Smooth muscle cell (in vitro differentiated cells): ENCODE data around the gene KLHL2. TPM values are rescaled to one million over a fixed set of nuclear protein-coding genes. Genes with fewer than 3 reads are reported as not detected.

ENCODE experiments used
- DNase-seq: peaks from one replicate; lab custom pipeline; 2025; ENCODE audit not compliant: unreplicated experiment; lab: John Stamatoyannopoulos, UW
- H2AFZ ChIP-seq: fragments of 200-600 bp; sonication (generic); 2 replicates; pipeline ENCODE4 v1.6.0; 2016; ENCODE audit warnings: antibody characterized with exemption, low read depth, mild to moderate bottlenecking
- H3F3A ChIP-seq: fragments of 200-600 bp; sonication (generic); 2 replicates; pipeline ENCODE4 v1.6.0; 2017; ENCODE audit warnings: antibody characterized with exemption, low read depth
- H3K27ac ChIP-seq: fragments of 200-600 bp; sonication (generic); 2 replicates; pipeline ENCODE4 v1.5.1; 2016; ENCODE audit warnings: low read depth, mild to moderate bottlenecking
- H3K27me3 ChIP-seq: fragments of 200-600 bp; sonication (generic); 2 replicates; pipeline ENCODE4 v1.6.1; 2016; ENCODE audit warnings: low read depth, mild to moderate bottlenecking
- H3K36me3 ChIP-seq: fragments of 200-600 bp; sonication (generic); 2 replicates; pipeline ENCODE4 v1.5.1; 2016; ENCODE audit warnings: low read depth
- H3K4me1 ChIP-seq: fragments of 200-600 bp; sonication (generic); 2 replicates; pipeline ENCODE4 v1.5.1; 2016; ENCODE audit warnings: low read depth
- H3K4me2 ChIP-seq: fragments of 200-600 bp; sonication (generic); 2 replicates; pipeline ENCODE4 v1.6.0; 2016; ENCODE audit warnings: mild to moderate bottlenecking
- H3K4me3 ChIP-seq: fragments of 200-600 bp; sonication (generic); 2 replicates; pipeline ENCODE4 v1.5.1; 2016; ENCODE audit warnings: mild to moderate bottlenecking
- H3K79me2 ChIP-seq: fragments of 200-600 bp; sonication (generic); 2 replicates; pipeline ENCODE4 v1.6.0; 2016; ENCODE audit warnings: low read depth, mild to moderate bottlenecking
- H3K9ac ChIP-seq: fragments of 200-600 bp; sonication (generic); 2 replicates; pipeline ENCODE4 v1.6.0; 2016; ENCODE audit warnings: low read depth
- H3K9me3 ChIP-seq: fragments of 200-600 bp; sonication (generic); replicated peaks from 2 replicates; pipeline ENCODE4 v1.5.1; 2016; ENCODE audit warnings: low read depth
- H4K20me1 ChIP-seq: fragments of 200-600 bp; sonication (generic); 2 replicates; pipeline ENCODE4 v1.6.0; 2016; ENCODE audit warnings: low read depth
- CTCF ChIP-seq: fragments of 200-600 bp; sonication (generic); IDR thresholded peaks from 2 replicates; pipeline ENCODE4 v1.5.1; 2017; ENCODE audit warnings: borderline replicate concordance, mild to moderate bottlenecking, antibody characterized with exemption; ENCODE audit not compliant: insufficient read depth, poor library complexity, severe bottlenecking
- WGBS: methylation state at CpG from one replicate; pipeline ENCODE4 v1.1.7; 2016; ENCODE audit warnings: low lambda C conversion rate; 5-methylcytosine and 5-hydroxymethylcytosine counted together
- polyA plus RNA-seq: library from polyadenylated mRNA; unstranded; fragments of >200 nt; fragmentation: Nextera tagmentation; extraction: Ambion mirVana; gene quantifications from 2 replicates; pipeline ENCODE4 v1.2.1, GENCODE V29; 2016
- total RNA-seq: library from RNA; depleted of rRNA; stranded (reverse); fragments of >200 nt; gene quantifications from 2 replicates; pipeline ENCODE4 v1.2.3, GENCODE V29; 2014

KLHL2 gene
- total and polyA plus RNA-seq, 2 experiments from 2014 or later, result 2.6 to 18.6 TPM

GRCh38 chr4:165319509-165319908 is 112.1 kb downstream of the KLHL2 start:
- TF ChIP-seq CTCF, result no peak
- Histone ChIP-seq H3K27ac (no peak overlapping the region), H3F3A (no peaks in the 10 kb centered on the region), H3K4me3 (no peak overlapping the region), H3K4me1 (no peaks in the 10 kb centered on the region), H3K4me2 (no peak overlapping the region), H3K9me3 (no peaks in the 10 kb centered on the region), H3K27me3 (no peaks in the 10 kb centered on the region), H2AFZ (no peak overlapping the region), H3K79me2 (no peaks in the 10 kb centered on the region), H4K20me1 (no peaks in the 10 kb centered on the region), H3K36me3 (no peaks in the 10 kb centered on the region), H3K9ac (no peak overlapping the region)
- DNase-seq, result no peak
- WGBS, result 76% methylated on average over 5 of the region's 5 CpGs

- no peak for TF ChIP-seq CTCF
- no peak for DNase-seq
- WGBS, result 82% methylated on average over 7 of the region's 7 CpGs
- Histone ChIP-seq H3K27me3 (no peaks in the 10 kb centered on the region), H3K27ac (peak overlapping the region; percentile 24), H3K4me3 (no peak overlapping the region), H3K4me1 (peaks cover 8% of the 10 kb centered on the region), H3K9ac (no peak overlapping the region), H3K4me2 (no peak overlapping the region), H3K79me2 (peaks cover 18% of the 10 kb centered on the region), H3K9me3 (no peaks in the 10 kb centered on the region), H4K20me1 (peaks cover 11% of the 10 kb centered on the region), H3K36me3 (no peaks in the 10 kb centered on the region), H2AFZ (no peak overlapping the region), H3F3A (peaks cover 4% of the 10 kb centered on the region)
These were observed 117.0 kb downstream of the KLHL2 start for GRCh38 chr4:165324236-165324917.

- Histone ChIP-seq H3K27ac (peak overlapping the region; percentile 99), H3F3A (peaks cover 4% of the 10 kb centered on the region), H3K27me3 (no peaks in the 10 kb centered on the region), H3K36me3 (no peaks in the 10 kb centered on the region), H3K79me2 (peaks cover 24% of the 10 kb centered on the region), H3K9me3 (no peaks in the 10 kb centered on the region), H3K4me3 (no peak overlapping the region), H2AFZ (no peak overlapping the region), H3K9ac (no peak overlapping the region), H3K4me1 (peaks cover 12% of the 10 kb centered on the region), H3K4me2 (no peak overlapping the region), H4K20me1 (peaks cover 16% of the 10 kb centered on the region)
- TF ChIP-seq CTCF, result no peak
- WGBS, result 97% methylated on average over 3 of the region's 3 CpGs
- no peak for DNase-seq
These were observed 117.5 kb downstream of the KLHL2 start for GRCh38 chr4:165324918-165325304.
